AG08395 (cell line): Measurements from ENCODE around the gene COL28A1.

ENCODE experiments used
- DNase-seq: peaks from one replicate; pipeline ENCODE4 v3.0.0; 2012; ENCODE audit warnings: mixed read lengths, low spot score

COL28A1 gene

DNA sequence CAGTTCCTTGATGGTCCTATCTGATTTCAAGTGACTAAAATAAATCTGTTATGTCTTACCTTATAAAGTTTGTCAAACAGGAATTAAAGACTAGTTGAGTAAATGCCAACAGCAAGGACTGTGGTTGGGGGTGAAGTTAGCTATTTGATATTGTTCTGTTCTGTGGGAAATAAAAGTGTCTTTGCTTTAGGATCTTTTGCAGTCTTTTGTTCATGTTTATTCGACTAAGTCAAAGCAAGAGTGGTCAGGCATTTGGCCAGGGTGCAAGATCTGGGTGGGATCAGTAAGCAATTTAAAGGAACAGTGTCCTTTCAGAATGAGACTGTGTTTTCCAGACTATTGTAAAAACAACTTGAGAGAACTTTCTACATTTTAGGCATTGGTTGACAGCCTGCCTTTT is at the start of gene COL28A1:
TSS of gene COL28A1 (minus strand) at position 183 of the 400 bp plus-strand sequence. CDS start 2,998 bp downstream, outside the sequence.
- DNase-seq = no peak

DNA sequence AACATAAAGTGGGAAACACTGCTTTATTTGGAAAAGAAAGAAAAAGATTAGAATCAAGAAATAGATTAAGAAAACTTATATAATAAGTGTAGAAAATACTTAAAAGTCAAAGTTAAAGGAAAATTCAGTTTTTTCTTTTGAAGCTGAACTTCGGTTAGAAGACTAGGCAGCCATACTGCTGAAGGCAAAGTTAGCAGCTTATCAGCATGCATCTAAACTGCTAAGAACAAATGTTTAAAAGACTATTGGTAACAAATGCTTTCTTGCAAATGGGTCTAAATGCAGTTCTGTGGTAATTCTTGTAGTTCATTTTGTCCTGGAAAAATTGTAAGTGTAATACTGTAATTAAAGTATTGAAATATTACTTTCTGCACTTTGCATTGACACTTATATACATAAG is 49.0 kb upstream of the COL28A1 start:
- DNase-seq = no peak

DNA sequence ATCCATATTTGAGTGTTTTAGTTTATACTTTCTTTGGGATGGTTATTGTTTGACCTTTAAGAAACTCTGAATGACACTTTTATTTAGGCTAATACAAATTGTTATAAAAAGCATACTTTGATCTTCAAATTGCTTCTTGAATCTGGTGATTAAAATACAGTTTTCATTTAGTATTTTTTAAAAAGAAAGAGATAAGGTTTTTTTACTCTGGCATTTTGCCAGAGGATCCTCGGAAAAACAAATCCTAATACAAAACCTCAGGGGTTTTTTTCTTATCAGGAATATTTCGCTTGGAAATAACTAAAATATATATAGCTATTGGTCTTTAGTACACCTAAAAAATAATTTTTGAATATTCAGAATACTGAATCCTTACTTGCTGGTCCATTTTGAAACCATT is 48.1 kb upstream of the COL28A1 start:
- DNase-seq = no peak

DNA sequence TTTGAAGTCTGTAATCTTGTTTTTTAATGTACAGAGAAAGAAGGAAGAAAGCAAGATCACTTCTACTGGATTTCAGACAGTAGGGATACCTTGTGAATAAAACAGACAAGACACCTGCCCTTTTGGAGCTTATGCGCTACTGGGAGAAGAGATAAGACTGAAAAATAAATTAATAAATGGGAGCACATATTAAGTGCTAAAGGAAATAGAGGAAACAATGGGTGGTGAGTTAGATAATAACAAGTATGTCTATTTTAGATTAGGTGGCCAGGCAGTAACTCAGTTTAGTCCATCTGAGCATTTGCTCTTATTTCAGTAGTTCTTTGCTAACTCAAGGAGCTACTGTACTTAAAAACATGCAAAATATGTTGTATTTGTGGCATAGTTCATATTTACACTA is 46.9 kb upstream of the COL28A1 start:
- DNase-seq = no peak

DNA sequence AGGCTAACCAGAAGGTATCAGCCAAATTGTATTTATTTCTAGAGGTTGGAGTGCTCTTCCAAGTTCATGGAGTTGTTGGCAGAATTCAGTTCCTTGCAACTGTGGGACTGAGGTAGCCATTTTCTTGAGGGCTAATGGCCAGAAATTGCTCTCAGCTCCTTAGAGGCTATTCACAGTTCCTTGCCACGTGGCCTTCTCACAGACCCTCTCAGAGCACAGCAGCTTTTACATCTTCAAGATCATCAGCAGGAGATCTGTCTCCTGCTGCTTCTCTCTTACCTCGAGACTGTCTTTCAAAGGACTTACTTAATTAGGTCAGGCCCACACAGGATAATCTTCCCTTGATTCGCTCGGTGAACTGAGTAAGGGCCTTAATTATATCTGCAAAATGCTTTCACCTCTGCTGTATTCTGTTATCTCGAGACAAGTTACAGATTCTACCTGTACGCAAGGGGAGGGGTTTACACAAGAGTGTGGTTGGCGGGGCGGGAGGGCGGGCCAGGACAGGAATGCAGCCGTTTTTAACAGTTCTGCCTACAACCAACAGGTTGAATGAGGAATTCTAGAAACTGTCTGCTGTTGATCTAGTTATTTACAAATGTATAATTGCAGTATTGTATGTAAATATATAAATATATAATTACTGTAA is 46.0 kb upstream of the COL28A1 start:
- DNase-seq = no peak

DNA sequence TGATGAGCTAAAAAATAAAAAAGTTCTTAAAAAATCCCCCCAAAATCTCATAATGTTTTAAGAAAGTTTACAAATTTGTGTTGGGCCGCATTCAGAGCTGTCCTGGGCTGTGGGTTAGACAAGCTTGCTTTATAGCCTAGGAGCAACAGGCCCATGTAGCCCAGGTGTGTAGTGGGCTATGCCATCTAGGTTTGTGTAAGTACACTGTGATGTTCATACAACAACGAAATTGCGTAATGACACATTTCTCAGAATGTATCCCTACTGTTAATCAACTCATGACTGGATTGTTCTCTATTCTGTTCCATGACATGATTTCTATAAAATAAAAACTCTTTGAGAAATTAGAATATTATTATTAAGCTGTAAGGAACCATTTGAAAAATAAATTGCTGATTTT is 44.0 kb upstream of the COL28A1 start:
- no peak for DNase-seq

DNA sequence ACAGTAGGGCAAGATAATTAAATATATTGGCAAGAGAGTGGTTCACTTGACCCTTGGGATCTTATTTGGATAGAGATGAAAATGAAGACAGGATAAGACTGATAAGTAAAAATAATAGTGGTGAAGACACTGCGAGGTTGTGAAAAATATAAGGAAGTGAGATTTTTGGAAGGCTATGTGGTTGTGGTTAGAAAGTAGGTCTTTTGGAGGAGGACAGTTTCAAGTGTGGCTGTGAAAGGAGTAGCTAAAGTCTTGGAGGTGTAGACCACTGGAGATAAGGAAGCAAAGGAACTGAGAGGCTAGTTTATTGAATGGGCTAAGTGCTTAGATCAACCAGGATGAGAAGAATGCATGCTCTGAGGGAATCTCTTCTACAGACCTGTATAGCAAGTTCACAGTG is 42.2 kb upstream of the COL28A1 start:
- DNase-seq = no peak

DNA sequence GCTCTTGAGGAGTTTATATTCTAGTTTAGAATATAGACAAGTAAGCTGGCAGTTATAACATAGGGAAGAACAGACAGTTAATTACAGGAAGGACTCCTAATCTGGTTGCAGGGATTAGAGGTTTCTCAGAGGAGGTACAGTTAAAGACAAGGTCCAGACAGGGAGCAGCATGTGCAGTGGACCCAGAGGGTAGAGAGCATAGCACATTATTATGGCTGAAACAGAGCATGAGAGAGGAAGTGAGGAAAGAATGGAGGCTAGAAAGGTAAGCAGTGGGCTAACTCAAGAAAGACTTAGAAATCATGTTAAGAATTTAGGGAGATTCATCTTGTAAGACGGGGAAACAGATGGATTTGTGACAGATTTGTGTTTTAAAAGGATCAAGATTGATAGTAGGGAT is 40.7 kb upstream of the COL28A1 start:
- DNase-seq = no peak

DNA sequence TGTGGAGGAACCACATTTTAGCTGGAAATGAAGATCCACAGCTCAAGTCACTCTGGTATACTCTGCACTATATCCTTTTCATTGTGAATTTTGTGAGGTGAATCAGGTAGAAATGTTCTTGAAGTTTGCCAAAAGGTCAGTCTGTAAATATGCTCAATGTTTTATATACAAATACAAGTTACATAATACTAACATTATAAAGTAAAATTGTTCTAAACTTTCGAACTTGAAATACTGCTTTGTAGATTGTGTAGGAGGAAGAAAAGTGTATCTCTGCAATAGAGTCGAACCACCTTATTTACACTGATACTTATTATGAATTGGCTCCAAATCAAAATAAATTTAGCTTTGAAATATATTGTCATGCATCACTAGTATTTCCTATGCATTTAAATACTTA is 38.0 kb upstream of the COL28A1 start:
- DNase-seq = no peak

DNA sequence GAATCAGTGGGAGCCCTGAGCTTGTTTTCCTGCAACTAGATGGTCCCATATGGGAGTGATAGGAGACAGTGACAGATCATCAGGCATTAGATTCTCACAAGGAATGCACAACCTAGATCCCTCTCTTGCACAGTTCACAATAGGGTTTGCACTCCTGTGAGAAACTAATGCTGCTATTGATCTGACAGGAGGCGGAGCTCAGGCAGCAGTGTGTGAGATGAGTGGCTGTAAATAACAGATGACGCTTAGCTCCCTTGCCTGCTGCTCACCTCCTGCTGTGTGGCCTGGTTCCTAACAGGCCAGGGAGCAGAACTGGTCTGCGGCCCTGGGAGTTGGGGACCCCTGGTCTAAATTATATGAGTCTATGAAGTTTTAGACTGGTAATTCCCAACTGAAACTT is 34.9 kb upstream of the COL28A1 start:
- no peak for DNase-seq

DNA sequence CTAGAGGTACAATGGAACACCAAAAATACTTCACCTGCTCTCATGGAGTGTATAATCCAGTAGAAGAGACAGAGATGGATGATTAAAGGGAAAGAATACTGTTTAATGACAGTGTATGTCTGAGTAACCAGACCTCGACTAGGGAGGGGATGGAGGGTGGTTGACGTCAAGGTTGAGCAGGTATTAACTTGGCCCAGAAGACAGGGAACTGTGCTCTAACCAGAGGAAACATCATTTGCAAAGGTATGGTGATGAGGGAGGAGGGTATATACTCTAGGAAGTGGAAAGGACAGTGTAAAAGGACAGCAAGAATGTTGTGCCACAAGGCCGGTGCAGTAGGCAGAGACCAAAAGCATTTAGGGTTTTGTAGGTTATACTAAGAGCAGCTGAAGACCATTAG is 33.9 kb upstream of the COL28A1 start:
- no peak for DNase-seq

DNA sequence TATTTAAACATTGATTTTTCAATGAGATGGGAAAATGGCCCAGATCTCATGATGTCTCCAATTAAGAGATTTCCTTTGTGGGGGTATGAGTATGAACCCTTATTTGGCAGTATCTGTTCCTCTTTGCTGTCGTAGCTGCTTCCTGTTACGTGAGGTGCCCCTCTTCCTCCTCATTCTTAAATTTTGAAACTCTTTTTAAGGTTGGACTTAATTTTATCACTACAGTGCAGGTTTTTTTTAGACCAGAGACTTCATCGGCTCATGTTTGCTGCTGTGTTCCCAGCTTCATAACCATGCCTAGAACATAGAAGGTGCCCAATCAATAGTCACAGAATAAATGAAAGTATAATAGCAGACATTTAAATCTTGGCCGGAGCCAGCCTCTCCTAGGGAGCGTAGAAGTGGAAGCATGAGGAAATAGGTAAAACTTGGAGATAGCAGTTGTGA is 33.4 kb upstream of the COL28A1 start:
- DNase-seq = no peak

DNA sequence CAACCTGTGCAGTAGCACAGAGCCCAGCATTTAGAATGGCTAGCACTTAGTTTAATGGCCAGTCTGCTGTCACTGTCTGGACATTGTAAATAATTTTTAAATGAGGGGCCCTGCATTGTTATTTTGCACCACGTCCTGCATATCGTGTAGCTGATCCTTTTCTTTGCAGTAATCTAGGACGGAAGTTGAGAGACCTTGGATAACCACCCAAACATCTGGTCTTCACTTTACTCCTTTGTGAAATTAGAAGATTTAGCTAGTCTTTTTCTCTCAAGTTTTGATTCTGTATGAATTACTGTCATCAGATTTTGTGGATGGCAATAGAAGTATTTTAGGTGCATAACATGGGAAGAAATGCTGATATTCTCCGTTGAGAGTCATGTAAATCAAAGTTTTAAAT is 32.9 kb upstream of the COL28A1 start:
- DNase-seq = no peak

DNA sequence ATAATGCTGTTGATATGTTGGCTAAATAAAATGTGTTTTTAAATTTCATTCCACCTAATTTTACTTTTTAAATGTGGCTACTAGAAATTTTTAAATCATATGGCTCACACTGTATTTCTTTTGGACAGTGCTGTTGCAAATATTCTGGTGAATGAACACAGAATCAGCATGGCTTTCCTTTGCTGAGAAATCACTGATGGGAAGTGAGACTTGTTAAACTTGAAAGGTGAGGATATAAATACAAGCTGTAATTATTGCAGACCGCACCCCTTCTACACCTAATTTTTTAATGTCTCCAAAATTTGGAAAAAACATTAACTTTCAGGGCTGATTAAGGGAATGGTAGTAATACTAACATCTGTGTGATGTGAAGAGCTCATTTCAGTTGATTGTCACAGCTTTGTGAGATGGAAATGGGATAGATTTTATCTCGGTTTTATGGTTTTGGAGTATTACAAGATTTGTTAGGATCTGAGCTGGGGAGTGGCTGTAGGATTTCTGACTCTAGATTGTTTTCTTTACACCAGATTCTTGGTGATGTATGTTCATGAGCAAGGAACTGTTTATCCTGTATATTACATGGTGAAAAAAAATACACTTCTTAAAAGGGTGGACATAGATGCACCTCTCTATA is 32.3 kb upstream of the COL28A1 start:
- DNase-seq = no peak

DNA sequence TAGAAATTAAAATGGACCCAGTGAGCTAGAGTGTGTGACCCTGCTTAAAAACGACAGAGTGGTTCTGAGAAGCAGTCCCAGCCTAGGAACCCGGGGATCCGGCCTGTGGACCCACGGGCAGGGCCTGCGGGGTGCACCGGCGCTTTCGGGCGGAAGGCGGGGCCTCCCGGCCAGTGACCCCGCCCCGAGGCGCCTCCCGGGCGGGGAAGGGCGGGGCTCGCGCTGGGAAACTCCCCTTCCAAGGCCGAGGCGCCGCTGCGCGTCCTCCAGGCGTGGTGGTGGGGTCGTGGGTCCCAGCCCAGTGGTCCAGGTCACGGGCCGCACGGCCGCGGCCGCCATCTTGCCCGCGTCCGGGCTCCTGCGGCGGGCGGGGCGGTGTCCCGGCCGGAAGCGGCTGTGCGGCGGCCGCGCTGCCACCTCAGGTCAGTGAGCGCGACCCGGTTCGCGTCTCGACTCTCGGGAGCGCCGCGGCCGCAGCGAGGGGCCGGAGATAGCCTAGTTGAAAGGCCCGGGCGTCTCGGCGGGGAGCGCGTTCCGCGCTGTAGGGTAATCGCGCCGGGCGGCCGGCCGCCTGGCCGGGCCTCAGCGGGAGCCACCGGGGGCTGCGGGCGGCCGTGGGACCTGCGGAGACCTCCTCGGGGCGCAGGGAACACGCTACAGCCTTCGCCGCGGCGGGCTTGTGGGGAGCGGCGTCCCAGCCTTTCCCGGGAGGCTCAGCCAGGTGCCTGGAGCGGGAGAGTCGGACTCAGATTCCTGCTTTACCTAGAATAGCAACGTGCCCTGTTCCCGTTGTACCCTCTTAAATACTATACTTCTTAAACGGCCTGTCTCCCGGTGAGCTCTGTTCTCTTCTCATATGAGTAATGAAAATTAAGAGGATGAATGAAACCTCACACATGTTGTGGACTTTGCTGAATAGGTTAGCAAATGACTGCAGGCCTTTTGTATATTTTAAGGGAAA is 31.3 kb upstream of the COL28A1 start, which contains the start of gene MIOS:
TSS of gene MIOS (plus strand) at position 234 of the 961 bp plus-strand sequence. CDS start 5,592 bp downstream, outside the sequence.
- peak; percentile 89 for DNase-seq

DNA sequence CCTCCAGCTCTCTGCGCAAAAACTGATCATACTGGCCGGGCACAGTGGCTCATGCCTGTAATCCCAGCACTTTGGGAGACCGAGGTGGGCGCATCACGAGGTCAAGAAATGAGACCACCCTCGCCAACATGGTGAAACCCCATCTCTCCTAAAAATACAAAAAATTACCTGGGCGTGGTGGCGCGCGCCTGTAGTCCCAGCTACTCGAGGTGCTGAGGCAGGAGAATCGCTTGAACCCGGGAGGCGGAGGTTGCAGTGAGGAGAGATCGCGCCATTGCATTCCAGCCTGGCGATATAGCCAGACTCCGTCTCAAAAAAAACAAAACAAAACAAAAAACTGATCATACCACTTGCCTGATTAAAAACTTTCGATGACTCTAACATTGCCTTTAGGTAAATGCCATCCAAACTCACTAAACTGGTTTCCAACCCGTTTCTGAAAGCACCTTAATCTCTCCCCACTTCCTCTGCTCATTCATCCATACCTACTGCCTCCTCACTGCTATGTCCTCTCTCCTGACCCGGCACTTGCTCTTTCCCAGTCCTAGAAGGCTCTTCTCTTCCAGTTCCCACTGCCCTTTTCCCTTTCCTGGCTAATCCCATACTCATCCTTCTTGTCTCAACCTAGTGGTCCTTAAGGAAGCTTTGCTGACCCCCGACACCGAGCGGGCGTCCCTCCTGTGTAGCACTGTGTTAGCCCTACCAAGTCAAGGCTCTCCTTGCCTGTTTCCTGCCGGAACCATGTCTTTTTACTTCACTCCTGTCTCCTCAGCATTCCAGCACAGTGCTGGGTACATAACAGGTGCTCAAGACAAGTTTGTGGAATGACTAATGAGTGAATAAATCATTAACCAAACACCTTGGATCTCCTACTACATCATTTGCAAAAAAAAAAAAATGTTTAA is 30.3 kb upstream of the COL28A1 start:
- no peak for DNase-seq

DNA sequence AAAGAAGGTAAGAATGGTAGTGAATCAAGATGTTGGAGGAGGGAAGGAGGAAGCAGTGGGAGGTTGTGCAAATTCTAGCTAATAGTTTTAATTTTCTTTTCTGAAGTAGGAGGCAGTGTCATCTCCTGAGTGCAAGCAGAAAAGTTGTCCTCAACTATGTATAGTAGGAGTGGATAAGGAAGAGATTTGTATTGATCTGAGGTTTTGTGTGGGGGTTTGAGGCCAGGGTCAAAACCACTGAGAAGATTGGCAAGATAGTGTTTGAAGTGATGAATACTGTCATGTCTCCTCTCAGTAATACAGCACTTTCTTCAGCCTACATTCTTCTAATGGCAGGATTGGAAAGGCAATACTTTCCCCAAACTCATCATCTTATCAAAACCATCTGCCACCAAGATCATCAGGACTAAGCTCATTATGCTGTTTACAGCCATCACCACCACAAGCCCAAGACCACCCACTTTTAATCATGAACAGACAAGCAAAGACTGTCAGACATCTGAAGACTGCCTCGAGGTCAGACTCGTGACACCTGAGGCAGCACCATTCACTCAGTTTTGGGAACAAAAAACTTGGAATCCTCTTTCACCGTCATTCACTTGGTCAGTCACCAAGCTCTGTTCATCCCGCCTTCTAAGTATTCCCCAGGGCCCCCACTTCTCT is 29.5 kb upstream of the COL28A1 start:
- no peak for DNase-seq

DNA sequence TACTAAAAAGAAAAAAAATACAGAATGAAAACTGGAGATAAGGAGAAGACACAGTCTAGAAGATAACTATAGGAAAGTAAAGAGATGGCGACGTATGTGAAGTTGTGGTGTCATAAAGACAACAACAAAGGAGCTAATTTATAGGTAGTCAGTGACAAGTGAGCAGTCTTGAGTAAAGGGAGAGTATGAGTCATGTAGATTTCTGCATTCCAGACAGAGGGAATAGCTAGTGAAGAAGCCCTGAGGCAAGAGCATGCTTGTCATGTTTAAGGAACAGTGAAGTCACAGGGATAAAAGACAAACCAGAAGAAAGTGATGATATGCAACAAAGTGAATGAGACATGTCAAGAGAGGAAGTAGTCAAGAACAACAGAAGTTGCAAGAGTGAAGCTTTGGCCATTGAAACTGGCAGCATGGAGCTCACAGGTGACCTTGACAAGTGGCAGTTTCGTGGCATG is 28.7 kb upstream of the COL28A1 start:
- peak; percentile 72 for DNase-seq

DNA sequence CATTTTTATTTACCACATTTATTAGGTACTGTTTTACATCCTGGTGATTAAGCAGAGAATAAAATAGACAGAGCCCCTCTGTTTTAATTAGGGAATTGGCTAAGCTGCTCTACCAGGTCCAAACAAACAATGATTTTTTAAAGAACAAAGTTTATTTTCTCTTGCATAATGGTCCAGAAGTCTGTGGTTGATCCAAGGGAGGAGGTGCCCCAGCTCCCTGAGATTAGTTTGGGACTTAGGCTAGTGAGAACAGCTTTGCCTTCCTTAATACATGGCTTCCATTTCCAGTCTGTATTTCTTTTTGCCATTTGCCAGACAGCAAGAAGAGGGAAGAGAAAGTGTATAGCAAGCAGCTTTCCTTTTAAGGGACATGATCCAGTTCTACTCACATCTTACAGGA is 28.1 kb upstream of the COL28A1 start:
- no peak for DNase-seq

DNA sequence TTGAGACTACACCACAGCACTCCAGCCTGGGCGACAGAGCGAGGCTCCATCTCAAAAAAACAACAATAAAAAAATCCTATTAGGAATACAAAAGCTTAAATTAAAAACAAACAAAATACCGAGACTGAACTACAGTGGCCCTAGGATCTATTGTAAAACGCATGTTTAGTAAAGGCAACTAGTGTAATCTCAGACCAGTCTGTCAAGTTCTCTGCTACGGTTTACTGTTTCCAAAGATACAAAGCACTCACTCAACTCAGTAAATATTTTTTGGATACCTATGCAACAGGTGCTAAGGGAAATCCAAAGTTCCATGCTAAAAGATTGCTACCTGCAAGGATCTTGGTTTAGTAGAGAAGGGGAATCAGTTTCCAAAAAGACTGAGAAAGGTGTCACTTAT is 27.6 kb upstream of the COL28A1 start:
- no peak for DNase-seq

DNA sequence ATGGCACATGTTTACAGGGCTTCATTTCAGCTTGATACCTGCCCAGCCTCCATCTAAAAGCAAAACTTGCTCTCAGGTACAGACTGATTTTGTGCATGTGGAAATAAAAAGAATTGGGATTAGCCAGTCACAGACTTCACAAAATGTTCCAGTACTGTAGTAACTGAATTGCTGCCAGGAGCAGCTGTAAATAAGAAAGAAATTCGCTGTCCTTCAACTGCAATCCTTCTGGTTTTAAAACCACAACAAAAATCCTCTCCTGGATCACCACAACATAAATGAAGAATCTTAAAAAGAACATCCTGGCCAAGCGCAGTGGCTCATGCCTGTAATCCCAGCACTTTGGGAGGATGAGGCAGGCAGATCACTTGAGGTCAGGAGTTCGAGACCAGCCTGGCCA is 27.1 kb upstream of the COL28A1 start:
- DNase-seq = peak; percentile 47
